HEK293T (cell line): Measurements from ENCODE around the gene OVOL3.

ENCODE experiments used
- BHLHE40 ChIP-seq: fragments of 450-650 bp; IDR thresholded peaks from 2 replicates; pipeline ENCODE4 v1.6.1; 2016; ENCODE audit warnings: mild to moderate bottlenecking, moderate library complexity, borderline replicate concordance
- CTBP1 ChIP-seq: fragments of 450-650 bp; IDR thresholded peaks from 2 replicates; pipeline ENCODE4 v1.6.1; 2016; ENCODE audit warnings: borderline replicate concordance
- ELF4 ChIP-seq: fragments of 450-650 bp; IDR thresholded peaks from 2 replicates; pipeline ENCODE4 v1.6.1; 2017; ENCODE audit warnings: antibody characterized with exemption
- FOXK2 ChIP-seq: fragments of 450-650 bp; IDR thresholded peaks from 2 replicates; pipeline ENCODE4 v1.6.1; 2016; ENCODE audit warnings: mild to moderate bottlenecking
- FOXM1 ChIP-seq: fragments of 450-650 bp; IDR thresholded peaks from 2 replicates; pipeline ENCODE4 v1.6.1; 2017; ENCODE audit warnings: mild to moderate bottlenecking, borderline replicate concordance
- HDGF ChIP-seq: fragments of 450-650 bp; IDR thresholded peaks from 2 replicates; pipeline ENCODE4 v1.6.1; 2017; ENCODE audit warnings: antibody characterized with exemption, borderline replicate concordance
- LEF1 ChIP-seq: fragments of 450-650 bp; IDR thresholded peaks from 2 replicates; pipeline ENCODE4 v1.6.1; 2017; ENCODE audit warnings: mild to moderate bottlenecking, borderline replicate concordance
- SP1 ChIP-seq: fragments of 450-650 bp; IDR thresholded peaks from 2 replicates; pipeline ENCODE4 v1.6.1; 2017
- SUZ12 ChIP-seq: fragments of 450-650 bp; IDR thresholded peaks from 2 replicates; pipeline ENCODE4 v1.6.1; 2016; ENCODE audit warnings: mild to moderate bottlenecking
- TARDBP ChIP-seq: fragments of 450-650 bp; IDR thresholded peaks from 2 replicates; pipeline ENCODE4 v1.6.1; 2016
- TF ChIP-seq, protein P1 (sequence below): fragments of 450-650 bp; IDR thresholded peaks from 2 replicates; pipeline ENCODE4 v1.6.1; 2016

DNA sequence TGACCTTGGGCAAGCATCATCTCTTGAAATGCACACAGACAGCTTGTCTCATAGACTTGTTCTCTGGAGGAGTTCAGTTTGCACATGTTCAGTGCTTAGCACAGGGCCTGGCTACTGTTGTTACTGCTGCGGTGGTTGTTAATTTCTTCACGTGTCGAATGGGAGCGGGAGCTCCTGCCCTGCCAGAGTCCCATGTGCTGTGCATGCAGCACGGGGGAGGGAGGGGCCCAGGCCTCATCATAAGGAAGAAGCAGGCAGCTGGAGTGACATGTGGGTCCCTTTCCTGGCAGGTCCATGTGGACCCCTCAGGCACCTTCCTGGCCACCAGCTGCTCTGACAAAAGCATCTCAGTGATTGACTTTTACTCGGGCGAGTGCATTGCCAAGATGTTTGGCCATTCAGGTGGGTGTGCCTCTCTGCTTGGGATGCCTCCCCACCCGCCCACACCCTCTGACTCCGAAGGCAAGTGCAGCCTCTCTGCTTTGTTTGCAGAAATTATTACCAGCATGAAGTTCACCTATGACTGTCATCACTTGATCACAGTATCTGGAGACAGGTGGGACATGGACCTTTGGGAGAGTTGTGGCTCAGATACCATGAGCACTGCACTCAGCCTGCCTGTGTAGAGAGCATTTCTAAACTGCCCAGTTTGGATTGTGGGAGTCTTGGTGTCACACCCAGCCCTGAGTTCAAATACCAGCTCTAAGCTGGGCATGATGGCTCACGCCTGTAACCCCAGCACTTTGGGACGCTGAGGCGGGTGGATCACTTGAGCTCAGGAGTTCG, 19.8 kb upstream of the OVOL3 start:
- TF ChIP-seq SP1 (no peak), BHLHE40 (no peak), LEF1 (no peak), FOXK2 (no peak), SUZ12 (no peak), ELF4 (no peak), TARDBP (no peak), HDGF (no peak), FOXM1 (no peak), CTBP1 (no peak)
- TF ChIP-seq, protein P1, sequence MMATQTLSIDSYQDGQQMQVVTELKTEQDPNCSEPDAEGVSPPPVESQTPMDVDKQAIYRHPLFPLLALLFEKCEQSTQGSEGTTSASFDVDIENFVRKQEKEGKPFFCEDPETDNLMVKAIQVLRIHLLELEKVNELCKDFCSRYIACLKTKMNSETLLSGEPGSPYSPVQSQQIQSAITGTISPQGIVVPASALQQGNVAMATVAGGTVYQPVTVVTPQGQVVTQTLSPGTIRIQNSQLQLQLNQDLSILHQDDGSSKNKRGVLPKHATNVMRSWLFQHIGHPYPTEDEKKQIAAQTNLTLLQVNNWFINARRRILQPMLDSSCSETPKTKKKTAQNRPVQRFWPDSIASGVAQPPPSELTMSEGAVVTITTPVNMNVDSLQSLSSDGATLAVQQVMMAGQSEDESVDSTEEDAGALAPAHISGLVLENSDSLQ: no peak
